Keratinocyte (primary cell): Measurements from ENCODE around the gene PRKCZ. TPM values are rescaled to one million over a fixed set of nuclear protein-coding genes. Genes with fewer than 3 reads are reported as not detected.

ENCODE experiments used
- DNase-seq: peaks from one replicate; pipeline ENCODE4 v3.0.0-alpha.2; 2011; ENCODE audit warnings: low read depth, missing footprints, low spot score
- FAIRE-seq: peaks from 2 replicates; lab custom pipeline; 2011; peaks lifted over from hg19 to GRCh38; lab: Jason Lieb, UNC
- H2AFZ ChIP-seq: 2 replicates; pipeline ENCODE4 v1.6.0; 2012; ENCODE audit warnings: low read length, control low read depth, inconsistent platforms; ENCODE audit not compliant: control insufficient read depth
- H3K27ac ChIP-seq: 2 replicates; pipeline ENCODE4 v1.5.1; 2011; ENCODE audit warnings: low read length; ENCODE audit not compliant: control insufficient read depth, insufficient read depth
- H3K27me3 ChIP-seq: 3 replicates; pipeline ENCODE4 v1.6.0; 2011; ENCODE audit warnings: low read length; ENCODE audit not compliant: control insufficient read depth, insufficient read depth; ENCODE audit errors: extremely low read depth
- H3K36me3 ChIP-seq, 2 experiments: 2 replicates in 1 of 2; 3 replicates in 1 of 2; pipeline ENCODE4 v1.5.1; 2011; ENCODE audit warnings: low read length in 2 of 2, mild to moderate bottlenecking in 1 of 2; ENCODE audit not compliant: control insufficient read depth in 2 of 2, insufficient read depth in 2 of 2; ENCODE audit errors: extremely low read depth in 1 of 2
- H3K4me1 ChIP-seq: 3 replicates; pipeline ENCODE4 v1.5.1; 2011; ENCODE audit warnings: low read length; ENCODE audit not compliant: control insufficient read depth, insufficient read depth; ENCODE audit errors: extremely low read depth
- H3K4me2 ChIP-seq: 3 replicates; pipeline ENCODE4 v1.6.0; 2011; ENCODE audit warnings: low read depth, low read length; ENCODE audit not compliant: control insufficient read depth, insufficient read depth; ENCODE audit errors: extremely low read depth
- H3K4me3 ChIP-seq, 3 experiments: fragments of 200-600 bp in 1 of 3; sonication (generic) in 1 of 3; 2 replicates in 2 of 3; 3 replicates in 1 of 3; pipeline ENCODE4 v1.5.1; 2011 to 2016; ENCODE audit warnings: low read length in 3 of 3, mild to moderate bottlenecking in 3 of 3, control low read depth in 2 of 3, inconsistent platforms in 1 of 3, low read depth in 1 of 3, mixed read lengths in 1 of 3, mixed run types in 1 of 3, moderate library complexity in 1 of 3; ENCODE audit not compliant: control insufficient read depth in 2 of 3, insufficient read depth in 2 of 3; ENCODE audit errors: extremely low read depth in 1 of 3
- H3K79me2 ChIP-seq: 2 replicates; pipeline ENCODE4 v1.6.0; 2012; ENCODE audit warnings: low read length; ENCODE audit not compliant: control insufficient read depth, insufficient read depth
- H3K9ac ChIP-seq: 3 replicates; pipeline ENCODE4 v1.6.0; 2011; ENCODE audit warnings: low read length; ENCODE audit not compliant: control insufficient read depth, insufficient read depth; ENCODE audit errors: extremely low read depth
- H3K9me1 ChIP-seq: 3 replicates; pipeline ENCODE4 v1.6.0; 2011; ENCODE audit warnings: low read length; ENCODE audit not compliant: control insufficient read depth, insufficient read depth; ENCODE audit errors: extremely low read depth
- H3K9me3 ChIP-seq: 2 replicates; pipeline ENCODE4 v1.5.1; 2012; ENCODE audit warnings: low read depth, low read length; ENCODE audit not compliant: control insufficient read depth
- H4K20me1 ChIP-seq: 3 replicates; pipeline ENCODE4 v1.6.0; 2011; ENCODE audit warnings: low read length; ENCODE audit not compliant: control insufficient read depth, insufficient read depth; ENCODE audit errors: extremely low read depth
- CTCF ChIP-seq, 3 experiments: IDR thresholded peaks in 1 of 3; conservative IDR thresholded peaks in 1 of 3; optimal IDR thresholded peaks in 1 of 3; 2 replicates in 2 of 3; 3 replicates in 1 of 3; pipeline versions ENCODE3 to v1.5.1; 2011; ENCODE audit warnings: low read length in 3 of 3, mild to moderate bottlenecking in 3 of 3, moderate library complexity in 2 of 3, control low read depth in 1 of 3, inconsistent platforms in 1 of 3; ENCODE audit not compliant: insufficient read depth in 2 of 3; ENCODE audit errors: extremely low read depth in 1 of 3
- EZH2 ChIP-seq: IDR thresholded peaks from one replicate; pipeline ENCODE4 v1.6.1; 2012; ENCODE audit warnings: inconsistent platforms, mild to moderate bottlenecking, low read length, moderate library complexity
- dilution Hi-C: fragments of 300-500 bp; cut with MboI; formaldehyde crosslinking; loops from one replicate; pipeline ENCODE4 v1.7.0; 2020; ENCODE audit warnings: low sequenced_read_pairs; ENCODE audit not compliant: extremely low pct_ligation_motif_present
- polyA plus RNA-seq, 5 experiments: library from polyadenylated mRNA; depleted of rRNA in 3 of 5; stranded (reverse) in 3 of 5; stranded (forward) in 1 of 5; unstranded in 1 of 5; fragments of >200 nt; gene quantifications; 1 replicate in 1 of 5; 2 replicates in 3 of 5; 3 replicates in 1 of 5; pipeline versions ENCODE4 v1.2.1 to v1.2.3, GENCODE V29; 2011 to 2012; ENCODE audit warnings: missing spikeins in 2 of 5, low read depth in 1 of 5, low replicate concordance in 1 of 5

PRKCZ gene
- polyA plus RNA-seq, 1 donor (not counting 4 experiments of a cell fraction or from before 2014, with no cell fraction given), result 36.3 TPM

DNA sequence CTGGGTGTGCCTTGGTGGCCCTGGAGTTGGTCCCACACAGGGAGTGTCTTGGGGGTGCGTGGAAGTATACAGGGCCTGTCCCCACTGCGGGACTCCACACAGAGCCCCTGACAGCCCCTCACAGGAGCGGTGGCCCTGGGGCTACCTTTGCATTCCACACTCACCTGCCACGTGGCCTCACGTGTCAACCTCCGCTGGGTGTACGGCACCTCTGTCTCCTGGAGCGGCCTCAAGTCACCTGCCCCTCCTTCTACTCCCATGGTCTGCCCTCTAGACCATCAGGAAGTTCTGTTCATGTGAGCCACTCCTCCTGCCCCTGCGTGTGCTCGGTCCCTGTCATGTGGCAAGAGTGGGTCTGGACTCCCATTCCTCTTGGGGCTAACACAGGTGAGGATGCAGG, 85.7 kb downstream of the PRKCZ start:
- Histone ChIP-seq H3K27me3 (no peaks in the 10 kb centered on the region), H2AFZ (no peak overlapping the region), H3K9ac (peak overlapping the region; percentile 58), H3K36me3 (peaks cover 0 to 5% of the 10 kb centered on the region in 2 experiments), H3K27ac (peak overlapping the region; percentile 73), H4K20me1 (no peaks in the 10 kb centered on the region), H3K4me2 (peak overlapping the region; percentile 24), H3K4me1 (peaks cover 34% of the 10 kb centered on the region), H3K9me3 (no peaks in the 10 kb centered on the region), H3K9me1 (no peaks in the 10 kb centered on the region), H3K79me2 (no peaks in the 10 kb centered on the region), H3K4me3 (no peak overlapping the region)
- TF ChIP-seq EZH2 (no peak), CTCF (optimal IDR thresholded peaks at IDR 0.05 in 1 of 3, IDR thresholded peaks at IDR 0.05 in 1 of 3, conservative IDR thresholded peaks at IDR 0.05 in 1 of 3; ENCODE audit: extremely low read depth in 1 of 3, insufficient read depth in 2 of 3, low read length in 3 of 3) (no peak)
- DNase-seq (no peak), FAIRE-seq (no peak)
- dilution Hi-C loops, result no loop called here

DNA sequence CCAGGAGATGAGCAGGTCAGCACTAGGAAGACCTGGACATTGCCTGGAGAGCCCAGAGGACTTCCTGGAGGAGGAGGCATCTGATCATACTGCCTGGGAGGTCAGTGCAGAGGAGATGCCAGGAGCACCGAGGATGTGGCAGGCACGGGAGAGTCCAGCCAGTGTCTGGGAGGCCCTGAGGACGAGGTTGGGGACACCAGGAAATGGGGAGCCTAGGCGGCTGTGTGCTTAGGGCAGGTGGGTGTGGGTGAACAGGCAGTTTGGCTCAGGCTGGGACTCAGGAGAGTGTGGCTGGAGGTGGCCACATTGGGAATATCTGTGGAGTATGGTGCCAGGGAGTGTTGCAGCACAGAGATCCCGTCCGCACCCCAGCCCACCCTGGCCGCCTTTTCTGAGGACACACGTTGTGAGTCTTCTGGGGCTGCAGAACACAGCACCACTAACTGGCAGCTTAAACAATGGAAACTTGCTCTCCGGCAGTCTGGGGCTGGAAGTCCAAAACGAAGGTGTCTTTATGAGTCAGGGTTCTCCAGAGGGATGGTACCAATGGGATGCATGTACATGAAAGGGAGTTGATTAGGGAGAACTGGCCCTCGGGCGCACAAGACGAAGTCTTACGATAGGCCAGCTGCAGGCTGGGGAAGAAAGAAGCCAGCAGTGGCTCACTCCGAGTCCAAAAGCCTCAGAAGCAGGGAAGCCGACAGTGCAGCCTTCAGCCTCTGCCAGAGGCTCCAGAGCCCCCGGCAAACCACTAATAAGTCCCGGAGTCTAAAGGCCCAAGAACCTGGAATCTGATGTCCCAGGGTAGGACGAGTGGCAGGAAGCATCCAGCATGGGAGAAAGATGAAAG, 86.4 kb downstream of the PRKCZ start:
- H4K20me1 ChIP-seq, result no peaks in the 10 kb centered on the region
- no peaks in the 10 kb centered on the region for H3K9me3 ChIP-seq
- no peak overlapping the region for H2AFZ ChIP-seq
- no peak overlapping the region for H3K4me2 ChIP-seq
- H3K27ac ChIP-seq, result peak overlapping the region; percentile 73
- dilution Hi-C loops, result no loop called here
- no peak for FAIRE-seq
- DNase-seq, result no peak
- no peaks in the 10 kb centered on the region for H3K27me3 ChIP-seq
- TF ChIP-seq CTCF (optimal IDR thresholded peaks at IDR 0.05 in 1 of 3, IDR thresholded peaks at IDR 0.05 in 1 of 3, conservative IDR thresholded peaks at IDR 0.05 in 1 of 3; ENCODE audit: extremely low read depth in 1 of 3, insufficient read depth in 2 of 3, low read length in 3 of 3) (no peak), EZH2 (no peak)
- H3K79me2 ChIP-seq, result no peaks in the 10 kb centered on the region
- H3K9me1 ChIP-seq, result no peaks in the 10 kb centered on the region
- no peak overlapping the region for H3K4me3 ChIP-seq
- H3K36me3 ChIP-seq, result peaks cover 0 to 5% of the 10 kb centered on the region in 2 experiments
- peak overlapping the region; percentile 58 for H3K9ac ChIP-seq
- peaks cover 34% of the 10 kb centered on the region for H3K4me1 ChIP-seq
